WTC11 (cell line): ENCODE measurements around the gene LRRC30. TPM values are rescaled to one million over a fixed set of nuclear protein-coding genes. Genes with fewer than 3 reads are reported as not detected.

Experiments
- ATAC-seq: fragments of 200-7000 bp; cut with Tn5 transposase; 2 replicates; pipeline ENCODE4 v1.10.0; 2021; ENCODE audit warnings: mild to moderate bottlenecking, moderate library complexity
- CTCF ChIA-PET: fragments of 300-600 bp; sonication (Branson Sonifier 250); formaldehyde crosslinking; loops from one replicate; lab custom pipeline; 2021; ENCODE audit warnings: antibody characterized with exemption; lab: Charles Lee
- POLR2A ChIA-PET: fragments of 350-600 bp; sonication (Branson Sonifier 250); formaldehyde crosslinking; loops from one replicate; lab custom pipeline; 2021; ENCODE audit warnings: antibody characterized with exemption; lab: Charles Lee
- DNase-seq: peaks from one replicate; pipeline ENCODE4 v3.0.0; 2021; ENCODE audit warnings: low spot score
- H3K27ac Mint-ChIP-seq: 2 replicates; pipeline ENCODE4 v1.8.0; 2021; ENCODE audit warnings: mixed read lengths
- H3K27me3 Mint-ChIP-seq: 2 replicates; pipeline ENCODE4 v1.8.0; 2021; ENCODE audit warnings: low read depth, mild to moderate bottlenecking, moderate library complexity, mixed read lengths
- H3K36me3 Mint-ChIP-seq: 2 replicates; pipeline ENCODE4 v1.8.0; 2021; ENCODE audit warnings: mixed read lengths
- H3K4me1 Mint-ChIP-seq: 2 replicates; pipeline ENCODE4 v1.8.0; 2022; ENCODE audit warnings: mixed read lengths
- H3K4me3 Mint-ChIP-seq: 2 replicates; pipeline ENCODE4 v1.8.0; 2021; ENCODE audit warnings: mild to moderate bottlenecking, moderate library complexity, mixed read lengths
- H3K9me3 Mint-ChIP-seq: 2 replicates; pipeline ENCODE4 v1.8.0; 2021; ENCODE audit warnings: mixed read lengths
- AFF4 ChIP-seq: sonication (generic); formaldehyde crosslinking; IDR thresholded peaks from 2 replicates; pipeline ENCODE4 v1.8.1; 2023; ENCODE audit warnings: mild to moderate bottlenecking, missing genetic modification reagents, borderline replicate concordance
- ATF2 ChIP-seq: sonication (generic); formaldehyde crosslinking; IDR thresholded peaks from 2 replicates; pipeline ENCODE4 v1.8.1; 2022; ENCODE audit warnings: low read depth, missing genetic modification reagents, borderline replicate concordance
- CBFB ChIP-seq: sonication (generic); formaldehyde crosslinking; IDR thresholded peaks from 2 replicates; pipeline ENCODE4 v1.8.1; 2022; ENCODE audit warnings: mild to moderate bottlenecking, low read depth, missing genetic modification reagents
- CDX4 ChIP-seq: fragments of 250-450 bp; sonication (Bioruptor Pico); IDR thresholded peaks from 2 replicates; pipeline ENCODE4 v1.9.0; 2021; ENCODE audit warnings: moderate library complexity, mild to moderate bottlenecking, inconsistent platforms, borderline replicate concordance
- CREM ChIP-seq: sonication (generic); formaldehyde crosslinking; IDR thresholded peaks from 2 replicates; pipeline ENCODE4 v1.8.1; 2022; ENCODE audit warnings: mild to moderate bottlenecking, missing genetic modification reagents, moderate library complexity
- ELF4 ChIP-seq: sonication (generic); formaldehyde crosslinking; IDR thresholded peaks from 2 replicates; pipeline ENCODE4 v1.8.1; 2022; ENCODE audit warnings: low read depth, mild to moderate bottlenecking, moderate library complexity, missing genetic modification reagents
- KAT7 ChIP-seq: sonication (generic); formaldehyde crosslinking; IDR thresholded peaks from 2 replicates; pipeline ENCODE4 v1.8.1; 2023; ENCODE audit warnings: missing genetic modification reagents, mild to moderate bottlenecking, borderline replicate concordance
- MXD4 ChIP-seq: fragments of 250-450 bp; sonication (Bioruptor Pico); IDR thresholded peaks from 2 replicates; pipeline ENCODE4 v1.8.0; 2021; ENCODE audit warnings: mild to moderate bottlenecking, moderate library complexity, borderline replicate concordance
- OVOL2 ChIP-seq: fragments of 250-450 bp; sonication (Bioruptor Pico); IDR thresholded peaks from 2 replicates; pipeline ENCODE4 v1.9.0; 2021; ENCODE audit warnings: mild to moderate bottlenecking, borderline replicate concordance
- PRDM15 ChIP-seq: sonication (generic); formaldehyde crosslinking; IDR thresholded peaks from 2 replicates; pipeline ENCODE4 v1.8.0; 2022; ENCODE audit warnings: missing genetic modification reagents
- USF1 ChIP-seq: sonication (generic); formaldehyde crosslinking; IDR thresholded peaks from 2 replicates; pipeline ENCODE4 v1.8.0; 2022; ENCODE audit warnings: mild to moderate bottlenecking, missing genetic modification reagents
- ZNF121 ChIP-seq: sonication (generic); formaldehyde crosslinking; IDR thresholded peaks from 2 replicates; pipeline ENCODE4 v1.8.0; 2023; ENCODE audit warnings: missing genetic modification reagents
- ZNF232 ChIP-seq: sonication (generic); formaldehyde crosslinking; IDR thresholded peaks from 2 replicates; pipeline ENCODE4 v1.8.0; 2022; ENCODE audit warnings: mild to moderate bottlenecking, missing genetic modification reagents
- ZNF532 ChIP-seq: fragments of 250-450 bp; sonication (Bioruptor Pico); IDR thresholded peaks from 2 replicates; pipeline ENCODE4 v1.9.0; 2021; ENCODE audit warnings: mild to moderate bottlenecking, borderline replicate concordance
- ZSCAN18 ChIP-seq: fragments of 250-450 bp; sonication (Bioruptor Pico); IDR thresholded peaks from 2 replicates; pipeline ENCODE4 v2.1.2; 2022; ENCODE audit warnings: mild to moderate bottlenecking, moderate library complexity
- total RNA-seq: library from RNA; stranded (reverse); gene quantifications from 3 replicates; pipeline ENCODE4 v1.2.3, GENCODE V29; 2021

LRRC30 gene
- total RNA-seq, 1 experiment from 2014 or later = not detected

GRCh38 chr18:7281579-7281978, 50.7 kb downstream of the LRRC30 start:
- CTCF ChIA-PET = no interaction called here
- H3K36me3 Mint-ChIP-seq = no peaks in the 10 kb centered on the region
- TF ChIP-seq MXD4 (CRISPR knock-in tag) (no peak), KAT7 (CRISPR knock-in tag) (no peak), OVOL2 (no peak), ELF4 (CRISPR knock-in tag) (no peak), ZNF121 (CRISPR knock-in tag) (no peak), CBFB (no peak), USF1 (no peak), PRDM15 (no peak), CDX4 (no peak), AFF4 (CRISPR knock-in tag) (no peak), ATF2 (CRISPR knock-in tag) (no peak), ZNF232 (CRISPR knock-in tag) (no peak), ZNF532 (CRISPR knock-in tag) (no peak), CREM (CRISPR knock-in tag) (no peak), ZSCAN18 (CRISPR knock-in tag) (no peak)
- H3K27ac Mint-ChIP-seq = no peak overlapping the region
- ATAC-seq (no peak), DNase-seq (no peak)
- no peak overlapping the region for H3K4me3 Mint-ChIP-seq
- no peaks in the 10 kb centered on the region for H3K27me3 Mint-ChIP-seq
- POLR2A ChIA-PET = no interaction called here
- H3K9me3 Mint-ChIP-seq = no peaks in the 10 kb centered on the region
- no peaks in the 10 kb centered on the region for H3K4me1 Mint-ChIP-seq
